Transverse colon (tissue), 4 donors: ENCODE data around the gene ESYT3. TPM values are rescaled to one million over a fixed set of nuclear protein-coding genes. Genes with fewer than 3 reads are reported as not detected.
A peak's percentile ranks its signal among the peaks of the same experiment; 100 is the strongest.

Source experiments
- DNase-seq: peaks from one replicate; pipeline ENCODE4 v3.0.0-alpha.2; 2019
- H3K27ac ChIP-seq, 4 donors: fragments of 200-600 bp; sonication (generic); 2 replicates each; pipeline ENCODE4 v1.5.1; 2016 to 2018; ENCODE audit warnings: inconsistent platforms in 4 of 4
- H3K27me3 ChIP-seq: fragments of 200-600 bp; sonication (generic); 2 replicates; pipeline ENCODE4 v1.5.1; 2017; ENCODE audit warnings: inconsistent platforms
- H3K36me3 ChIP-seq, 4 donors: fragments of 200-600 bp; sonication (generic); 2 replicates each; pipeline ENCODE4 v1.5.1; 2017 to 2019; ENCODE audit warnings: inconsistent platforms in 4 of 4
- H3K4me1 ChIP-seq, 4 donors: fragments of 200-600 bp; sonication (generic); 2 replicates each; pipeline ENCODE4 v1.5.1; 2017 to 2020; ENCODE audit warnings: inconsistent platforms in 4 of 4
- H3K4me3 ChIP-seq, 4 donors: fragments of 200-600 bp; sonication (generic); 1 replicate in 1 of 4; 2 replicates in 3 of 4; pipeline versions ENCODE4 v1.5.1 to v1.6.1; 2017 to 2019; ENCODE audit warnings: inconsistent platforms in 4 of 4
- H3K9me3 ChIP-seq, 2 donors: fragments of 200-600 bp; sonication (generic); 2 replicates each; pipeline ENCODE4 v1.5.1; 2017 to 2019; ENCODE audit warnings: inconsistent platforms in 2 of 2
- EP300 ChIP-seq: sonication (generic); formaldehyde crosslinking; IDR thresholded peaks from one replicate; pipeline ENCODE4 v1.6.1; 2017; ENCODE audit warnings: antibody characterized with exemption, low read depth
- POLR2A ChIP-seq: fragments of 450-650 bp; IDR thresholded peaks from one replicate; pipeline ENCODE4 v1.6.1; 2016; ENCODE audit warnings: antibody characterized with exemption, mild to moderate bottlenecking, moderate library complexity
- POLR2AphosphoS5 ChIP-seq, 3 donors: sonication (generic); formaldehyde crosslinking; IDR thresholded peaks; one replicate each; pipeline ENCODE4 v1.6.1; 2016; ENCODE audit warnings: antibody characterized with exemption in 3 of 3
- WGBS, 2 donors: methylation state at CpG; one replicate each; pipeline ENCODE4 v1.1.5; 2018; ENCODE audit warnings: low coverage in 1 of 2; 5-methylcytosine and 5-hydroxymethylcytosine counted together
- in situ Hi-C, 4 donors: fragments of 200-750 bp; cut with MboI; loops; one replicate each; pipeline versions ENCODE4 v1.15.0 to v1.15.1; 2017; ENCODE audit warnings: low sequenced_read_pairs in 3 of 4, low pct_ligation_motif_present in 1 of 4, low pct_unique_long_range_greater_than_20kb in 1 of 4
- intact Hi-C: fragments of 100-400 bp; cut with DNase I; formaldehyde crosslinking; loops from one replicate; pipeline ENCODE4 v1.15.1; 2023; ENCODE audit warnings: low total_unique reads
- total RNA-seq, 4 donors: library from RNA; depleted of rRNA; stranded (reverse); fragments of >200 nt; gene quantifications; one replicate each; pipeline ENCODE4 v1.1.0, GENCODE V29; 2016
- TF ChIP-seq, protein P1 (sequence below), 5 experiments: fragments of 200-600 bp in 3 of 5; fragments of 450-650 bp in 2 of 5; sonication (generic) in 3 of 5; IDR thresholded peaks; 1 replicate in 2 of 5; 2 replicates in 3 of 5; pipeline ENCODE4 v1.5.1; 2016 to 2017; ENCODE audit warnings: antibody characterized with exemption in 5 of 5, inconsistent platforms in 3 of 5, mild to moderate bottlenecking in 2 of 5, moderate library complexity in 1 of 5

The ESYT3 gene, protein sequence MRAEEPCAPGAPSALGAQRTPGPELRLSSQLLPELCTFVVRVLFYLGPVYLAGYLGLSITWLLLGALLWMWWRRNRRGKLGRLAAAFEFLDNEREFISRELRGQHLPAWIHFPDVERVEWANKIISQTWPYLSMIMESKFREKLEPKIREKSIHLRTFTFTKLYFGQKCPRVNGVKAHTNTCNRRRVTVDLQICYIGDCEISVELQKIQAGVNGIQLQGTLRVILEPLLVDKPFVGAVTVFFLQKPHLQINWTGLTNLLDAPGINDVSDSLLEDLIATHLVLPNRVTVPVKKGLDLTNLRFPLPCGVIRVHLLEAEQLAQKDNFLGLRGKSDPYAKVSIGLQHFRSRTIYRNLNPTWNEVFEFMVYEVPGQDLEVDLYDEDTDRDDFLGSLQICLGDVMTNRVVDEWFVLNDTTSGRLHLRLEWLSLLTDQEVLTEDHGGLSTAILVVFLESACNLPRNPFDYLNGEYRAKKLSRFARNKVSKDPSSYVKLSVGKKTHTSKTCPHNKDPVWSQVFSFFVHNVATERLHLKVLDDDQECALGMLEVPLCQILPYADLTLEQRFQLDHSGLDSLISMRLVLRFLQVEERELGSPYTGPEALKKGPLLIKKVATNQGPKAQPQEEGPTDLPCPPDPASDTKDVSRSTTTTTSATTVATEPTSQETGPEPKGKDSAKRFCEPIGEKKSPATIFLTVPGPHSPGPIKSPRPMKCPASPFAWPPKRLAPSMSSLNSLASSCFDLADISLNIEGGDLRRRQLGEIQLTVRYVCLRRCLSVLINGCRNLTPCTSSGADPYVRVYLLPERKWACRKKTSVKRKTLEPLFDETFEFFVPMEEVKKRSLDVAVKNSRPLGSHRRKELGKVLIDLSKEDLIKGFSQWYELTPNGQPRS
- 1 to 10 TPM in 3 of 4 donors, under 1 TPM in 1; 0.60 to 6.0 (median 2.8) TPM for total RNA-seq

DNA sequence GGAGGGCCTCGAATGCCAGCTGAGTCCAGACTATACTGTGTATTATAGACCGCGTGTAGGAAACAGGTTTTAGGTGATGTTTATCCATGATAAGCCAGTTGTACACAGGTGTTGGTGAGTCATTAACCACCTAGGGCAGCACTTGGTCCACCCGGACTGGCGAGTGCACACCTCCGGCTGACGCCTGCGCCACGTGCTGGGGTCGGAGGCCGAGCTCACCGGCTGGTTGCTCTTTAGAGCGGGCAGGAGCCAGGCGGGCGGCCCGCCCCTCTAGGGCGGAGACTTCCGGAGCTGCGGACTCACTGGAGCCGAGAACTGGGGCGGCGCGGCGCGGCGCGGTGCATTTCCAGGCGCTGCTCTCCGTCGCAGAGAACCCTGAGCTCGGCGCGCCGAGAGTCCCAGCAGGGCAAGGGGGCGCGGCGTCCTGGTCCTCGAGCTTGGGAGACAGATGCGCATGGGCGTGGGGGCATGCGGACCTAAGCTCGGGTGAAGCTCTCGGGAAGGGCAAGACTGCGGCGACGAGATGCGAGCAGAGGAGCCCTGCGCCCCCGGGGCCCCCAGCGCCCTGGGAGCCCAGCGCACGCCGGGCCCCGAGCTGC lies at the start of gene ESYT3:
TSS of gene ESYT3 (plus strand) at position 341 of the 599 bp plus-strand sequence. CDS start at position 524, 183 bp downstream.
- H3K9me3 ChIP-seq: no peaks in the 10 kb centered on the region
- intact Hi-C loops (no loop called here), in situ Hi-C loops (no loop called here)
- peaks cover 5 to 21% (median 15%) of the 10 kb centered on the region in 4 donors for H3K4me1 ChIP-seq
- peaks cover 50% of the 10 kb centered on the region for H3K27me3 ChIP-seq
- peak within 1 kb of the TSS in 3 of 4 donors; percentile 5 to 70 (median 45) for H3K27ac ChIP-seq
- H3K4me3 ChIP-seq: peak within 1 kb of the TSS; percentile 29 to 61 (median 50)
- WGBS, 2 donors: 1% methylated on average over 48 of the region's 54 CpGs; no CpG with 5 or more reads in 1 of the 2 donors
- TF ChIP-seq EP300 (no peak), POLR2AphosphoS5 (IDR thresholded peaks at IDR 0.05) (peak in 1 of 3 donors; percentile 57)
- H3K36me3 ChIP-seq: no peaks in the 10 kb centered on the region
- peak; percentile 78 for DNase-seq

DNA sequence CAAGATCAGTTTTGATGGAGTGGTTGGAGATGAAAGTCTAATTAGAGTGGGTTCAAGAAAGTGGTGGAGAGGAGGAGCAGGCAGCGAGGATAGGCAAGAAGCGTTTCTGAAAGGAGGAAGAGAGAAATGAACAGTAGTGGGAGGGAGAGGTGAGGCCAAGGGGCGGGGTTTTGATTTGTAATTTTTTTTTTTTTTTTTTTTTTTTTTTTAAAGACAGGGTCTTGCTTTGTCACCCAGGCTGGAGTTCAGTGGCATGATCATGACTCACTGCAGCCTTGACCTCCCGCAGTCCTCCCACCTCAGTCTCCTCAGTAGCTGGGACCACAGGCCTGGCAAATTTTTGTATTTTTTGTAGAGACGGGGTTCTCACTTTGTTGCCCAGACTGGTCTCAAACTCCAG lies 49.4 kb upstream of the ESYT3 start:
- no peak overlapping the region for H3K27ac ChIP-seq
- 82 to 87% methylated on average over 3 to 5 of the region's 5 CpGs for WGBS, 2 donors
- H3K27me3 ChIP-seq: no peaks in the 10 kb centered on the region
- TF ChIP-seq EP300 (no peak), POLR2A (no peak), POLR2AphosphoS5 (IDR thresholded peaks at IDR 0.05) (no peak)
- TF ChIP-seq, protein P1, sequence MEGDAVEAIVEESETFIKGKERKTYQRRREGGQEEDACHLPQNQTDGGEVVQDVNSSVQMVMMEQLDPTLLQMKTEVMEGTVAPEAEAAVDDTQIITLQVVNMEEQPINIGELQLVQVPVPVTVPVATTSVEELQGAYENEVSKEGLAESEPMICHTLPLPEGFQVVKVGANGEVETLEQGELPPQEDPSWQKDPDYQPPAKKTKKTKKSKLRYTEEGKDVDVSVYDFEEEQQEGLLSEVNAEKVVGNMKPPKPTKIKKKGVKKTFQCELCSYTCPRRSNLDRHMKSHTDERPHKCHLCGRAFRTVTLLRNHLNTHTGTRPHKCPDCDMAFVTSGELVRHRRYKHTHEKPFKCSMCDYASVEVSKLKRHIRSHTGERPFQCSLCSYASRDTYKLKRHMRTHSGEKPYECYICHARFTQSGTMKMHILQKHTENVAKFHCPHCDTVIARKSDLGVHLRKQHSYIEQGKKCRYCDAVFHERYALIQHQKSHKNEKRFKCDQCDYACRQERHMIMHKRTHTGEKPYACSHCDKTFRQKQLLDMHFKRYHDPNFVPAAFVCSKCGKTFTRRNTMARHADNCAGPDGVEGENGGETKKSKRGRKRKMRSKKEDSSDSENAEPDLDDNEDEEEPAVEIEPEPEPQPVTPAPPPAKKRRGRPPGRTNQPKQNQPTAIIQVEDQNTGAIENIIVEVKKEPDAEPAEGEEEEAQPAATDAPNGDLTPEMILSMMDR (IDR thresholded peaks at IDR 0.05): no peak
- no peak overlapping the region for H3K4me3 ChIP-seq
- intact Hi-C loops (no loop called here), in situ Hi-C loops (no loop called here)
- DNase-seq: no peak
- peaks cover 11 to 24% (median 15%) of the 10 kb centered on the region in 4 donors for H3K4me1 ChIP-seq
- no peaks in the 10 kb centered on the region for H3K9me3 ChIP-seq
- H3K36me3 ChIP-seq: no peaks in the 10 kb centered on the region

DNA sequence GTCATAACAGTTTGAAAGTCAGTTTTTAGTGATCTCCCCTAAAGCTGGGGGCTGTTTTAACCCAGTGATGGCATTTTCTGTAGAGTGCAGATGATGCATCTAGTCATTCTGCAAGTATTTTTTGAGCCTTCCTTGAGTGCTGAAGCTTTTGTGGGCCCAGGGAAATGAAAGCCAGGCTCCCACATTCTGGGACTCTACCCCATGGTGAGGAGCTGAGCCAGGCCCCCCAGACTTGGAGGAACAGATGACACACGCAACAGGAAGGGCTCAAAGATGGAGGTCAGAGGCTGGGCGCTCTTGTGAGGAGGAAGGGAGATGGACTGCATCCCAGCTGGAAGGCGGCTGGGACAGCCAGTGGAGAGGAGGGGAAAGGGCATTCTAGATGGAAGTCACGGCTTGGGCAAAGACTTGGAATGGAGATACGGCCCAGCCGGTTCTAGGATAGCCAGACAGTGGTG lies 45.2 kb upstream of the ESYT3 start:
- no peak for TF ChIP-seq POLR2AphosphoS5 (IDR thresholded peaks at IDR 0.05)
- TF ChIP-seq POLR2A: no peak
- TF ChIP-seq, protein P1 (IDR thresholded peaks at IDR 0.05): no peak
- no peak for TF ChIP-seq EP300
- DNase-seq: no peak
- intact Hi-C loops (no loop called here), in situ Hi-C loops (no loop called here)
- no peaks in the 10 kb centered on the region for H3K27me3 ChIP-seq
- H3K4me1 ChIP-seq: peaks cover 0 to 9% (median 0%) of the 10 kb centered on the region in 4 donors
- no peaks in the 10 kb centered on the region for H3K36me3 ChIP-seq
- H3K27ac ChIP-seq: peak overlapping the region in 1 of 4 donors; percentile 36
- no peak overlapping the region for H3K4me3 ChIP-seq
- 87 to 100% methylated on average over 2 to 6 of the region's 6 CpGs for WGBS, 2 donors
- H3K9me3 ChIP-seq: no peaks in the 10 kb centered on the region

DNA sequence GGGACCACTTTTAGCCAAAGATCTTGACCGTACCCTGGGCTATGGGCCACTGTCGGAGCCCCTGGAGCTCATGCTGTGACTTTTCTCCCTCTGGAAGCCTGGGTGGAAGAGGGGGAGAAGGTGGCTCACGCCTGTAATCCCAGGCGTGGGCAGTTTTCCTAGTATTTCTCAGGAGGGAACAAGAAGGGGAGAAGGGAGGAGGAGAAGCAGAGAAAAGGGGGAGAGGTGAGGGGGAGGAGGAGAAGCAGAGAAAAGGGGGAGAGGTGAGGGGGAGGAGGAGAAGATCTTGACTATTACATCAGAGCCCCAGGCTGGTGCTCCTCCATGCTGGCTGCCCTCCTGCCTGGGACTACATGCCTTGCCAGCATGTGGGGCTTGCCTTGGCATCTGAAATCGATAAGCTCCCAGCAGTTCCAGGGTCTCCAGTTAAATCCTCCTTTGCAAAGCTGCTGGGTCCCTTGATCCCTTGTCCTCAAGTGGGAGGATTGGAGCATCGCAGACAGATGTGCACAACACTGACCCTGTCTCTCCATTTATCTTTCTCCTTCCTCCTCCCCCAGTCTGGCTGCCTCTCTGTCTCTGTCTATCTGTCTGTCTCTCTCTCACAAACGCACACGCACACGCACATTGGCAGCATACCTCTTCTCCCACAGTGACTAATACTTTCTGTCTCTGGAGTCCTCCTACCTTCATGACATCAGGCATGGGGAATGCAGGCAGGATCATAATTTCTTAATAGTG lies 44.4 kb upstream of the ESYT3 start:
- no peaks in the 10 kb centered on the region for H3K36me3 ChIP-seq
- H3K4me3 ChIP-seq: no peak overlapping the region
- in situ Hi-C loops: no loop called here
- DNase-seq: no peak
- peak overlapping the region in 1 of 4 donors; percentile 36 for H3K27ac ChIP-seq
- H3K9me3 ChIP-seq: no peaks in the 10 kb centered on the region
- intact Hi-C loops: no loop called here
- no peaks in the 10 kb centered on the region for H3K27me3 ChIP-seq
- TF ChIP-seq, protein P1 (IDR thresholded peaks at IDR 0.05): no peak
- TF ChIP-seq POLR2AphosphoS5 (IDR thresholded peaks at IDR 0.05) (no peak), POLR2A (no peak), EP300 (no peak)
- H3K4me1 ChIP-seq: peaks cover 0 to 9% (median 0%) of the 10 kb centered on the region in 4 donors
- WGBS, 2 donors: 66 to 71% methylated on average over 5 to 9 of the region's 9 CpGs
